Panc1 (cell line): ENCODE results near the gene PRRT1. TPM values are rescaled to one million over a fixed set of nuclear protein-coding genes. Genes with fewer than 3 reads are reported as not detected.

Source experiments
- ATAC-seq: fragments of 200-7000 bp; cut with Tn5 transposase; 2 replicates; pipeline ENCODE4 v1.9.1; 2020; ENCODE audit warnings: mild to moderate bottlenecking, moderate library complexity
- BruUV-seq: library from RNA; stranded (reverse); fragments of 400-500 nt; replicated peaks from 2 replicates; lab custom pipeline; 2021; lab: Mats Ljungman, UMichigan
- CTCF ChIA-PET: fragments of 300-600 bp; sonication (Branson Sonifier 250); formaldehyde crosslinking; loops from one replicate; lab custom pipeline; 2022; ENCODE audit warnings: antibody characterized with exemption; lab: Charles Lee
- POLR2A ChIA-PET: fragments of 300-600 bp; sonication (Branson Sonifier 250); formaldehyde crosslinking; loops from one replicate; lab custom pipeline; 2022; ENCODE audit warnings: antibody characterized with exemption; lab: Charles Lee
- DNase-seq: peaks from one replicate; pipeline ENCODE4 v3.0.0-alpha.2; 2010; ENCODE audit warnings: low read depth, low spot score
- H3K27ac ChIP-seq: 2 replicates; pipeline ENCODE4 v1.5.1; 2011; ENCODE audit warnings: mild to moderate bottlenecking, low read length, inconsistent platforms
- H3K27me3 ChIP-seq: fragments of 200-500 bp; sonication (Bioruptor generic); 2 replicates; pipeline ENCODE4 v1.6.0; 2014; ENCODE audit warnings: low read length, inconsistent platforms; ENCODE audit not compliant: control insufficient read depth, insufficient read depth
- H3K36me3 ChIP-seq: fragments of 200-500 bp; sonication (Bioruptor generic); 2 replicates; pipeline ENCODE4 v1.5.1; 2014; ENCODE audit warnings: inconsistent platforms, mild to moderate bottlenecking, low read length, moderate library complexity; ENCODE audit not compliant: control insufficient read depth, insufficient read depth
- H3K4me1 ChIP-seq: 2 replicates; pipeline ENCODE4 v1.5.1; 2011; ENCODE audit warnings: inconsistent platforms, mild to moderate bottlenecking, low read length, moderate library complexity; ENCODE audit not compliant: control insufficient read depth, insufficient read depth
- H3K4me3 ChIP-seq, 2 experiments: 2 replicates each; pipeline ENCODE4 v1.5.1; 2011 to 2012; ENCODE audit warnings: low read depth in 2 of 2, low read length in 2 of 2, mild to moderate bottlenecking in 2 of 2, inconsistent platforms in 1 of 2, moderate library complexity in 1 of 2
- H3K9me3 ChIP-seq: fragments of 200-500 bp; sonication (Bioruptor generic); 2 replicates; pipeline ENCODE4 v1.5.1; 2014; ENCODE audit warnings: low read depth, mild to moderate bottlenecking, inconsistent platforms, low read length, moderate library complexity; ENCODE audit not compliant: control insufficient read depth, insufficient read depth
- POLR2AphosphoS5 ChIP-seq: IDR thresholded peaks from 2 replicates; pipeline ENCODE4 v1.6.1; 2012; ENCODE audit warnings: mild to moderate bottlenecking, low read depth, low read length, moderate library complexity
- REST ChIP-seq, 2 experiments: IDR thresholded peaks; 2 replicates each; pipeline ENCODE4 v1.6.1; 2011 to 2012; ENCODE audit warnings: low read depth in 2 of 2, control low read depth in 1 of 2, low read length in 1 of 2, mild to moderate bottlenecking in 1 of 2, moderate library complexity in 1 of 2; ENCODE audit not compliant: insufficient read depth in 1 of 2
- SIN3A ChIP-seq: IDR thresholded peaks from 2 replicates; pipeline ENCODE4 v1.6.1; 2012; ENCODE audit warnings: low read depth, mild to moderate bottlenecking, low read length, moderate library complexity, borderline replicate concordance; ENCODE audit not compliant: insufficient read depth
- TCF7L2 ChIP-seq: IDR thresholded peaks from 2 replicates; pipeline ENCODE4 v1.6.1; 2011; ENCODE audit warnings: mild to moderate bottlenecking, low read depth, low read length, inconsistent platforms
- in situ Hi-C: cut with HindIII; loops from 2 replicates; pipeline ENCODE4 v1.10.0; 2016; ENCODE audit warnings: low sequenced_read_pairs, low pct_unique_long_range_greater_than_20kb
- intact Hi-C: fragments of 100-400 bp; cut with micrococcal nuclease; formaldehyde crosslinking; loops from one replicate; pipeline ENCODE4 v1.10.0; 2022; ENCODE audit not compliant: unreplicated experiment
- total RNA-seq: library from RNA; stranded (reverse); gene quantifications from one replicate; pipeline ENCODE4 v1.2.1, GENCODE V29; 2021; ENCODE audit not compliant: unreplicated experiment
- TF ChIP-seq, protein P1 (sequence below): fragments of 450-650 bp; IDR thresholded peaks from 2 replicates; pipeline ENCODE4 v1.5.1; 2017; ENCODE audit warnings: mild to moderate bottlenecking

PRRT1 gene
- total RNA-seq, 1 experiment from 2014 or later, result 1.3 TPM

- H3K27ac ChIP-seq, result no peak overlapping the region
- DNase-seq (no peak), ATAC-seq (no peak)
- no TSS peak for BruUV-seq
- H3K4me3 ChIP-seq, result no peak overlapping the region
- no peaks in the 10 kb centered on the region for H3K27me3 ChIP-seq
- CTCF ChIA-PET, result no interaction called here
- H3K36me3 ChIP-seq, result no peaks in the 10 kb centered on the region; the same call in 1 of the 2 replicates
- TF ChIP-seq, protein P1, sequence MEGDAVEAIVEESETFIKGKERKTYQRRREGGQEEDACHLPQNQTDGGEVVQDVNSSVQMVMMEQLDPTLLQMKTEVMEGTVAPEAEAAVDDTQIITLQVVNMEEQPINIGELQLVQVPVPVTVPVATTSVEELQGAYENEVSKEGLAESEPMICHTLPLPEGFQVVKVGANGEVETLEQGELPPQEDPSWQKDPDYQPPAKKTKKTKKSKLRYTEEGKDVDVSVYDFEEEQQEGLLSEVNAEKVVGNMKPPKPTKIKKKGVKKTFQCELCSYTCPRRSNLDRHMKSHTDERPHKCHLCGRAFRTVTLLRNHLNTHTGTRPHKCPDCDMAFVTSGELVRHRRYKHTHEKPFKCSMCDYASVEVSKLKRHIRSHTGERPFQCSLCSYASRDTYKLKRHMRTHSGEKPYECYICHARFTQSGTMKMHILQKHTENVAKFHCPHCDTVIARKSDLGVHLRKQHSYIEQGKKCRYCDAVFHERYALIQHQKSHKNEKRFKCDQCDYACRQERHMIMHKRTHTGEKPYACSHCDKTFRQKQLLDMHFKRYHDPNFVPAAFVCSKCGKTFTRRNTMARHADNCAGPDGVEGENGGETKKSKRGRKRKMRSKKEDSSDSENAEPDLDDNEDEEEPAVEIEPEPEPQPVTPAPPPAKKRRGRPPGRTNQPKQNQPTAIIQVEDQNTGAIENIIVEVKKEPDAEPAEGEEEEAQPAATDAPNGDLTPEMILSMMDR, result no peak
- TF ChIP-seq TCF7L2 (no peak), REST (IDR thresholded peaks at IDR 0.05; ENCODE audit: insufficient read depth in 1 of 2, low read depth in 2 of 2, low read length in 1 of 2) (no peak), POLR2AphosphoS5 (no peak), SIN3A (no peak)
- in situ Hi-C loops, result no loop called here
- peaks cover 14% of the 10 kb centered on the region for H3K4me1 ChIP-seq
- H3K9me3 ChIP-seq, result no peaks in the 10 kb centered on the region
- intact Hi-C loops, result no loop called here
- POLR2A ChIA-PET, result no interaction called here
These were observed 3.2 kb downstream of the PRRT1 start for GRCh38 chr6:32148289-32149091.

DNA sequence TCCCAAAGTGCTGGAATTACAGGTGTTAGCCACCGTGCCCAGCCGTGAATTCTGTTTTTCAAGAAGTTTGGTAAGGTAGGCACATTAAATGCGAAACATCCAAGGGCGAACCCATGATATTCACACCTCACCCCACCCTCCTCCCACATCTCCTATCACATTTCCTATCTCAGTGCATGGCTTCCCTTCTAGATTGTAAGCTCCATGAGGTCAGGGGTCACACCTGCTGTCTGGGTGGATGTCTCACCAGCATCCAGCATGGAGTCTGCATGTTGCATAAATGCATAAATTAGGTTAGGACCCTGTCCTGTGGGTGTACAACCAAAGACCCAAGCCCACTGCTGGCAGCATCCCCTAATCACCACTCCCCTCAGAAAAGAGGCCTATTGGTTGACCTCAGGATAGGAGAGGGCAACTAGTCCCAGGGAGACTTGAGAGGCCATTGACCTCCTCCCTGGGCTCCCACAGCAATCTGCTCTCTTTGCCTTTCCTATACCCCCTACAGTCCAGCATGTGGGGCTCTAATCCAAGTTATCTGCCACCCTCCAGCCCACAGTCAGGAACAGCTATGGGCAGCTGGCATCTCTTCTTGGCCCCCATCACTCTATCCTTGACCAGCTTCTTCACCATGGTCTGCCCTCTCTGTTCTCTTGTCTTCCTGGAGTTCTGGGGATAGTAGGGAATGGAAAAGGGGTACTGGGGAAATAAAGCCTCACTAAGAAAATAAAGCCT, 4.2 kb downstream of the PRRT1 start:
- Histone ChIP-seq H3K36me3 (no peaks in the 10 kb centered on the region), H3K4me1 (peaks cover 7% of the 10 kb centered on the region), H3K27ac (no peak overlapping the region), H3K9me3 (no peaks in the 10 kb centered on the region), H3K27me3 (no peaks in the 10 kb centered on the region), H3K4me3 (no peak overlapping the region)
- ChIA-PET POLR2A (no interaction called here), CTCF (no interaction called here)
- no peak for TF ChIP-seq SIN3A
- no peak for TF ChIP-seq REST (IDR thresholded peaks at IDR 0.05; ENCODE audit: insufficient read depth in 1 of 2, low read depth in 2 of 2, low read length in 1 of 2)
- TF ChIP-seq POLR2AphosphoS5, result no peak
- no peak for TF ChIP-seq TCF7L2
- TF ChIP-seq, protein P1, result no peak; the same call in 1 of the 2 replicates
- intact Hi-C loops (no loop called here), in situ Hi-C loops (no loop called here)
- DNase-seq (no peak), ATAC-seq (no peak)
- BruUV-seq, result no TSS peak
